Activated CD4-positive, alpha-beta memory T cell treated with anti-CD3 and anti-CD28 coated beads for 36 hours (primary cell): ENCODE measurements around the gene FCRL6. TPM values are rescaled to one million over a fixed set of nuclear protein-coding genes. Genes with fewer than 3 reads are reported as not detected.

Experiments used
- CTCF ChIA-PET: fragments of 350-600 bp; sonication (Branson Sonifier 250); formaldehyde crosslinking; loops from one replicate; lab custom pipeline; 2021; ENCODE audit warnings: antibody characterized with exemption, inconsistent platforms; lab: Charles Lee
- POLR2A ChIA-PET: fragments of 350-600 bp; sonication (Branson Sonifier 250); formaldehyde crosslinking; loops from one replicate; lab custom pipeline; 2021; ENCODE audit warnings: antibody characterized with exemption; lab: Charles Lee
- DNase-seq: peaks from one replicate; pipeline ENCODE4 v3.0.0-alpha.2; 2020
- H3K27ac Mint-ChIP-seq: one replicate; pipeline ENCODE4 v1.8.0; 2021; ENCODE audit warnings: mixed read lengths
- H3K27me3 Mint-ChIP-seq: one replicate; pipeline ENCODE4 v1.8.0; 2021; ENCODE audit warnings: mixed read lengths
- H3K36me3 Mint-ChIP-seq: one replicate; pipeline ENCODE4 v1.8.0; 2021; ENCODE audit warnings: mixed read lengths
- H3K4me1 Mint-ChIP-seq: one replicate; pipeline ENCODE4 v1.8.0; 2021; ENCODE audit warnings: low read depth, mixed read lengths
- H3K4me3 Mint-ChIP-seq: one replicate; pipeline ENCODE4 v1.8.0; 2021; ENCODE audit warnings: mild to moderate bottlenecking, mixed read lengths
- H3K9me3 Mint-ChIP-seq: one replicate; pipeline ENCODE4 v1.8.0; 2021; ENCODE audit warnings: mixed read lengths
- intact Hi-C: fragments of 100-400 bp; cut with micrococcal nuclease; formaldehyde crosslinking; loops from one replicate; pipeline ENCODE4 v1.15.1; 2023
- total RNA-seq, 2 experiments: library from RNA; stranded (reverse); gene quantifications; one replicate each; pipeline ENCODE4 v1.2.3, GENCODE V29; 2021

The FCRL6 gene
- total RNA-seq, 2 experiments from 2014 or later: not detected

GRCh38 chr1:159827549-159827948 lies 25.4 kb downstream of the FCRL6 start:
- Mint-ChIP-seq H3K36me3 (peaks cover 6% of the 10 kb centered on the region), H3K4me1 (peaks cover 42% of the 10 kb centered on the region), H3K9me3 (peaks cover 5% of the 10 kb centered on the region), H3K4me3 (no peak overlapping the region), H3K27ac (no peak overlapping the region), H3K27me3 (no peaks in the 10 kb centered on the region)
- DNase-seq: no peak
- intact Hi-C loops: loop anchor here (2.0 kb wide), 1 partner anchor 27 kb away; no protein-coding TSS in a partner anchor
- ChIA-PET POLR2A (interaction anchor here (0.6 kb wide), 1 partner anchor 45 kb away, joined by 3 read pairs; no protein-coding TSS in a partner anchor), CTCF (no interaction called here)

- Mint-ChIP-seq H3K4me3 (no peak overlapping the region), H3K36me3 (peaks cover 6% of the 10 kb centered on the region), H3K9me3 (peaks cover 5% of the 10 kb centered on the region), H3K27me3 (no peaks in the 10 kb centered on the region), H3K4me1 (peaks cover 42% of the 10 kb centered on the region), H3K27ac (no peak overlapping the region)
- POLR2A ChIA-PET: interaction anchor here (0.6 kb wide), 1 partner anchor 46 kb away, joined by 3 read pairs; no protein-coding TSS in a partner anchor
- CTCF ChIA-PET: no interaction called here
- DNase-seq: no peak
- intact Hi-C loops: no loop called here
Measured at GRCh38 chr1:159828176-159828575, 26.0 kb downstream of the FCRL6 start.

GRCh38 chr1:159828581-159829272 lies 26.6 kb downstream of the FCRL6 start:
- ChIA-PET POLR2A (no interaction called here), CTCF (no interaction called here)
- H3K27me3 Mint-ChIP-seq: no peaks in the 10 kb centered on the region
- peaks cover 6% of the 10 kb centered on the region for H3K36me3 Mint-ChIP-seq
- no peak overlapping the region for H3K4me3 Mint-ChIP-seq
- no peak for DNase-seq
- peaks cover 5% of the 10 kb centered on the region for H3K9me3 Mint-ChIP-seq
- H3K4me1 Mint-ChIP-seq: peaks cover 42% of the 10 kb centered on the region
- H3K27ac Mint-ChIP-seq: no peak overlapping the region
- intact Hi-C loops: no loop called here

GRCh38 chr1:159829273-159829634 lies 27.1 kb downstream of the FCRL6 start:
- CTCF ChIA-PET: interaction anchor here (1.0 kb wide), 1 partner anchor 30 kb away, joined by 5 read pairs; no protein-coding TSS in a partner anchor
- H3K27ac Mint-ChIP-seq: no peak overlapping the region
- H3K4me3 Mint-ChIP-seq: no peak overlapping the region
- intact Hi-C loops: no loop called here
- POLR2A ChIA-PET: no interaction called here
- peaks cover 6% of the 10 kb centered on the region for H3K36me3 Mint-ChIP-seq
- peaks cover 5% of the 10 kb centered on the region for H3K9me3 Mint-ChIP-seq
- no peaks in the 10 kb centered on the region for H3K27me3 Mint-ChIP-seq
- H3K4me1 Mint-ChIP-seq: peaks cover 42% of the 10 kb centered on the region
- no peak for DNase-seq

GRCh38 chr1:159829822-159830465 lies 27.8 kb downstream of the FCRL6 start:
- intact Hi-C loops: no loop called here
- Mint-ChIP-seq H3K27me3 (no peaks in the 10 kb centered on the region), H3K4me3 (no peak overlapping the region), H3K27ac (no peak overlapping the region), H3K36me3 (peaks cover 6% of the 10 kb centered on the region), H3K4me1 (peaks cover 42% of the 10 kb centered on the region), H3K9me3 (peaks cover 5% of the 10 kb centered on the region)
- ChIA-PET CTCF (interaction anchor here (1.0 kb wide), 1 partner anchor 31 kb away, joined by 5 read pairs; no protein-coding TSS in a partner anchor), POLR2A (no interaction called here)
- DNase-seq: no peak

- Mint-ChIP-seq H3K4me3 (no peak overlapping the region), H3K36me3 (peaks cover 6% of the 10 kb centered on the region), H3K27ac (no peak overlapping the region), H3K27me3 (no peaks in the 10 kb centered on the region), H3K4me1 (peaks cover 36% of the 10 kb centered on the region), H3K9me3 (peaks cover 5% of the 10 kb centered on the region)
- no peak for DNase-seq
- intact Hi-C loops: no loop called here
- ChIA-PET CTCF (interaction anchor here (1.0 kb wide), 1 partner anchor 31 kb away, joined by 3 read pairs; no protein-coding TSS in a partner anchor), POLR2A (no interaction called here)
Measured at GRCh38 chr1:159830722-159831121, 28.6 kb downstream of the FCRL6 start.

- DNase-seq: no peak
- no peaks in the 10 kb centered on the region for H3K27me3 Mint-ChIP-seq
- no peak overlapping the region for H3K27ac Mint-ChIP-seq
- CTCF ChIA-PET: interaction anchor here (1.0 to 1.8 kb wide), 4 partner anchors 10 to 61 kb away, joined by 3 to 7 read pairs (median 4); no protein-coding TSS in a partner anchor
- POLR2A ChIA-PET: no interaction called here
- H3K4me1 Mint-ChIP-seq: peaks cover 27% of the 10 kb centered on the region
- peaks cover 6% of the 10 kb centered on the region for H3K36me3 Mint-ChIP-seq
- H3K4me3 Mint-ChIP-seq: no peak overlapping the region
- intact Hi-C loops: no loop called here
- H3K9me3 Mint-ChIP-seq: peaks cover 5% of the 10 kb centered on the region
Measured at GRCh38 chr1:159831412-159832141, 29.4 kb downstream of the FCRL6 start.

GRCh38 chr1:159832309-159832708 lies 30.1 kb downstream of the FCRL6 start:
- Mint-ChIP-seq H3K27ac (no peak overlapping the region), H3K4me3 (no peak overlapping the region), H3K27me3 (no peaks in the 10 kb centered on the region), H3K36me3 (peaks cover 6% of the 10 kb centered on the region), H3K4me1 (peaks cover 20% of the 10 kb centered on the region), H3K9me3 (peaks cover 2% of the 10 kb centered on the region)
- intact Hi-C loops: no loop called here
- no peak for DNase-seq
- CTCF ChIA-PET: interaction anchor here (1.2 to 1.8 kb wide), 4 partner anchors 9 to 60 kb away, joined by 3 to 7 read pairs (median 4); no protein-coding TSS in a partner anchor
- POLR2A ChIA-PET: no interaction called here

GRCh38 chr1:159835356-159835755 lies 33.2 kb downstream of the FCRL6 start:
- ChIA-PET CTCF (no interaction called here), POLR2A (no interaction called here)
- no peak overlapping the region for H3K4me3 Mint-ChIP-seq
- H3K36me3 Mint-ChIP-seq: no peaks in the 10 kb centered on the region
- H3K27ac Mint-ChIP-seq: no peak overlapping the region
- H3K27me3 Mint-ChIP-seq: no peaks in the 10 kb centered on the region
- peaks cover 19% of the 10 kb centered on the region for H3K4me1 Mint-ChIP-seq
- no peak for DNase-seq
- no peaks in the 10 kb centered on the region for H3K9me3 Mint-ChIP-seq
- intact Hi-C loops: no loop called here

GRCh38 chr1:159835862-159836525 lies 33.8 kb downstream of the FCRL6 start:
- ChIA-PET POLR2A (no interaction called here), CTCF (no interaction called here)
- Mint-ChIP-seq H3K4me3 (no peak overlapping the region), H3K36me3 (no peaks in the 10 kb centered on the region), H3K9me3 (no peaks in the 10 kb centered on the region), H3K4me1 (peaks cover 19% of the 10 kb centered on the region), H3K27ac (no peak overlapping the region), H3K27me3 (no peaks in the 10 kb centered on the region)
- DNase-seq: no peak
- intact Hi-C loops: no loop called here

- ChIA-PET POLR2A (no interaction called here), CTCF (no interaction called here)
- Mint-ChIP-seq H3K27ac (peak overlapping the region; percentile 57), H3K36me3 (no peaks in the 10 kb centered on the region), H3K4me1 (peaks cover 19% of the 10 kb centered on the region), H3K4me3 (no peak overlapping the region), H3K9me3 (no peaks in the 10 kb centered on the region), H3K27me3 (no peaks in the 10 kb centered on the region)
- intact Hi-C loops: loop anchor here (2.0 kb wide), 1 partner anchor 40 kb away; no protein-coding TSS in a partner anchor
- DNase-seq: no peak
Measured at GRCh38 chr1:159838715-159839114, 36.6 kb downstream of the FCRL6 start.
